Chondrocyte (in vitro differentiated cells): ENCODE results near the gene AKT3. TPM values are rescaled to one million over a fixed set of nuclear protein-coding genes. Genes with fewer than 3 reads are reported as not detected.

Experiments used
- DNase-seq: peaks from one replicate; pipeline ENCODE4 v3.0.0; 2021; ENCODE audit warnings: mixed read lengths, low spot score
- H3K27ac Mint-ChIP-seq: one replicate; pipeline ENCODE4 v1.8.0; 2021; ENCODE audit warnings: mild to moderate bottlenecking, moderate library complexity, mixed read lengths; ENCODE audit not compliant: unreplicated experiment
- H3K27me3 Mint-ChIP-seq: 2 replicates; pipeline ENCODE4 v1.8.0; 2021; ENCODE audit warnings: low read depth, mixed read lengths
- H3K36me3 Mint-ChIP-seq: 2 replicates; pipeline ENCODE4 v1.8.0; 2021; ENCODE audit warnings: low read depth, mixed read lengths
- H3K4me1 Mint-ChIP-seq: 2 replicates; pipeline ENCODE4 v1.8.0; 2021; ENCODE audit warnings: low read depth, mild to moderate bottlenecking, mixed read lengths
- H3K4me3 Mint-ChIP-seq: one replicate; pipeline ENCODE4 v1.8.0; 2021; ENCODE audit warnings: mild to moderate bottlenecking, moderate library complexity, mixed read lengths; ENCODE audit not compliant: unreplicated experiment
- H3K9me3 Mint-ChIP-seq: 2 replicates; pipeline ENCODE4 v1.8.0; 2021; ENCODE audit warnings: low read depth, mixed read lengths
- CTCF ChIP-seq: fragments of 200-600 bp; sonication (generic); IDR thresholded peaks from 2 replicates; pipeline ENCODE4 v1.5.0; 2021; ENCODE audit warnings: antibody characterized with exemption, mild to moderate bottlenecking, moderate library complexity
- total RNA-seq: library from RNA; stranded (reverse); gene quantifications from 3 replicates; pipeline ENCODE4 v1.2.1, GENCODE V29; 2021

AKT3 gene
- total RNA-seq, 1 donor from 2014 or later, result 111 TPM

DNA sequence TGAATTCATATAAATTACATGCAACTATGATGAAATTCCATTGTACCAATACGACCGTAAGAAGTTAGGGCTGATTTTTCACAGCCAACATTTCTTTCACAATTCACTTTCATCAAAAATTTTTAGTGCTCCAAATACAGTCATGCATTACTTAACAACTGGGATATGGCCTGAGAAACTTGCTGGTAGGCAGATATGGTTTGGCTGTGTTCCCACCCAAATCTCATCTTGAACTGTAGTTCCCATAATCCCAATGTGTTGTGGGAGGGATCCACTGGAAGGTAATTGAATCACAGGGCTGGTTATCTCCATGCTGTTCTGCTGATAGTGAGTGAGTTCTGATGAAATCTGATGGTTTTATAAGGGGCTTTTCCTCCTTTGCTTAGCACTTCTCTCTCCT, 244.4 kb downstream of the AKT3 start:
- TF ChIP-seq CTCF, result no peak
- DNase-seq, result no peak
- H3K9me3 Mint-ChIP-seq, result peaks cover 8% of the 10 kb centered on the region
- H3K27ac Mint-ChIP-seq, result no peak overlapping the region
- peaks cover 13% of the 10 kb centered on the region for H3K4me1 Mint-ChIP-seq
- no peak overlapping the region for H3K4me3 Mint-ChIP-seq
- H3K27me3 Mint-ChIP-seq, result no peaks in the 10 kb centered on the region
- peaks cover 17% of the 10 kb centered on the region for H3K36me3 Mint-ChIP-seq

GRCh38 chr1:243601720-243602119, 248.3 kb downstream of the AKT3 start:
- peaks cover 13% of the 10 kb centered on the region for H3K36me3 Mint-ChIP-seq
- no peak for TF ChIP-seq CTCF
- peaks cover 8% of the 10 kb centered on the region for H3K9me3 Mint-ChIP-seq
- no peak overlapping the region for H3K4me3 Mint-ChIP-seq
- peaks cover 26% of the 10 kb centered on the region for H3K4me1 Mint-ChIP-seq
- no peaks in the 10 kb centered on the region for H3K27me3 Mint-ChIP-seq
- DNase-seq, result no peak
- no peak overlapping the region for H3K27ac Mint-ChIP-seq

DNA sequence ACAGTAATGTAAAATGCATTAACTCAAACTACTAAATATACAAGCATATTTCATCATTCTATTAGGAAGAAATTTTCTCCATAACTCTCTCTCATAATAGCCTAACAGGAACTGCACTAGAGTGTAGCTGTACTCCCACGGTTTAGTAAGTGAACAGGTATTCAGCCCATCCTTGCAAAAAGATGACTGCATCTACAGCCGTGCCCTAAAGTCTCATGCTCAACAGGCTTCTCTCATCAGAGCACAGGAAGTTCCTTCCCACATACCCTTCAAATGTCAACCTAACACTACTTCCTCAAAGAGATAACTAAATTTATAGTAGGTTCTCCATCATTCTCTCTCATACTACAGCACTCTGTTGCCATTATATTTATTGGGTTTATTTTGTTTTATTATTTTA, 251.6 kb downstream of the AKT3 start:
- Mint-ChIP-seq H3K27me3 (no peaks in the 10 kb centered on the region), H3K4me3 (no peak overlapping the region), H3K27ac (peak overlapping the region; percentile 74), H3K9me3 (peaks cover 8% of the 10 kb centered on the region), H3K36me3 (peaks cover 9% of the 10 kb centered on the region), H3K4me1 (peaks cover 35% of the 10 kb centered on the region)
- no peak for TF ChIP-seq CTCF
- DNase-seq, result no peak

GRCh38 chr1:243597383-243597782, 252.7 kb downstream of the AKT3 start:
- no peak for DNase-seq
- Mint-ChIP-seq H3K27ac (peak overlapping the region; percentile 68), H3K4me1 (peaks cover 25% of the 10 kb centered on the region)

GRCh38 chr1:243596431-243597062, 253.5 kb downstream of the AKT3 start:
- Mint-ChIP-seq H3K9me3 (peaks cover 4% of the 10 kb centered on the region), H3K4me1 (peaks cover 25% of the 10 kb centered on the region), H3K27ac (peak overlapping the region; percentile 87), H3K4me3 (no peak overlapping the region), H3K27me3 (no peaks in the 10 kb centered on the region), H3K36me3 (peaks cover 7% of the 10 kb centered on the region)
- no peak for DNase-seq
- TF ChIP-seq CTCF, result no peak

More at GRCh38 chr1:243597383-243597782, 252.7 kb downstream of the AKT3 start:
- no peak for TF ChIP-seq CTCF
- Mint-ChIP-seq H3K27me3 (no peaks in the 10 kb centered on the region), H3K36me3 (peaks cover 9% of the 10 kb centered on the region), H3K9me3 (peaks cover 8% of the 10 kb centered on the region), H3K4me3 (no peak overlapping the region)
